ENCODE results near the gene MAPK10.

GRCh38 chr4:86286726-86287125, 73.1 kb downstream of the MAPK10 start:
- no peak for TF ChIP-seq CTCF (IDR thresholded peaks at IDR 0.05)
- no peak for TF ChIP-seq POLR2A (IDR thresholded peaks at IDR 0.05)
- TF ChIP-seq POLR2AphosphoS5 (IDR thresholded peaks at IDR 0.05) = peak; percentile 71

Measured in prostate gland (tissue), 2 donors.